Esophagus muscularis mucosa (tissue), 3 donors: ENCODE measurements around the gene PRKAR1A.

Experiments used
- CTCF ChIP-seq, 3 experiments: fragments of 200-600 bp in 2 of 3; fragments of 450-650 bp in 1 of 3; sonication (generic) in 2 of 3; IDR thresholded peaks; one replicate each; pipeline ENCODE4 v1.5.1; 2017 to 2019; ENCODE audit warnings: antibody characterized with exemption in 3 of 3, mild to moderate bottlenecking in 2 of 3, moderate library complexity in 1 of 3
- POLR2A ChIP-seq: fragments of 450-650 bp; IDR thresholded peaks from one replicate; pipeline ENCODE4 v1.6.1; 2017; ENCODE audit warnings: antibody characterized with exemption, moderate library complexity, mild to moderate bottlenecking, low read depth

DNA sequence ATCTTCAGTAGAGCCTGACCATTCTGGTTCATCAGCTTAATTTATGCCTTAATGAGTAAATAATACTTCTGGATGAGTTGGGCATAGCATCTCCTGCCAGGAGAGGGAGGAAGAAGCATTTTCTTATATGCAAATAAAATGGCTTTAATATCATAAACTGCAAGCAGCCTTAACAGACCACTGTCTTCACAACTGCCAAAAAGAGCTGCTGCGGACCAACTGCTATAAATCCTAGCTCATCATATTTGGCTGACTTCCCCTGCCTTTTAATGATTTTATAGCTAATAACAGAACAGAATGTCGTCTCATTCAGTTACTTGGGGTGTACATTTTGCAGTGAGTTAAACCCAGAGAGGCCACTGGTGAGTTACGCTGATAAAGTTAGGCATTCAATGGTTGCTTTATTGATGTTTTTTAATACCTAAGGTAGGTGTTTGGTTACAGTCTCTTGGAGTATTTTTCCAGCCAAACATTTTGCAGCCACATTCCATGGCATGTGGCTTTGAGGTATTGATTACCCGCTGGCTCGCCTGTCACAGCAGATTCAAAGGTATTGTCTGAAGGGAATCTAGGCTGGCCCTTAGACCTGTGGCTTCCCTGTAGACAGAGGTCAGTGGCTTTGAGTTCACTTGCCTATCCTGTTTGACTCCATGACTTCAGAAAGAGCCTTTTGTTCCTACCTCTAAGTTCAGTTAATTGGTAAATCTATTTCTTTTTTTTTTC lies 72.5 kb downstream of the PRKAR1A start:
- TF ChIP-seq CTCF (IDR thresholded peaks at IDR 0.05) (no peak), POLR2A (no peak)
